Measurements from ENCODE around the gene SCO1. TPM values are rescaled to one million over a fixed set of nuclear protein-coding genes. Genes with fewer than 3 reads are reported as not detected.

Gene SCO1
- total and polyA plus RNA-seq, 2 of the 4 experiments (the other 2 are of a cell fraction): 17.0 to 21.7 TPM

DNA sequence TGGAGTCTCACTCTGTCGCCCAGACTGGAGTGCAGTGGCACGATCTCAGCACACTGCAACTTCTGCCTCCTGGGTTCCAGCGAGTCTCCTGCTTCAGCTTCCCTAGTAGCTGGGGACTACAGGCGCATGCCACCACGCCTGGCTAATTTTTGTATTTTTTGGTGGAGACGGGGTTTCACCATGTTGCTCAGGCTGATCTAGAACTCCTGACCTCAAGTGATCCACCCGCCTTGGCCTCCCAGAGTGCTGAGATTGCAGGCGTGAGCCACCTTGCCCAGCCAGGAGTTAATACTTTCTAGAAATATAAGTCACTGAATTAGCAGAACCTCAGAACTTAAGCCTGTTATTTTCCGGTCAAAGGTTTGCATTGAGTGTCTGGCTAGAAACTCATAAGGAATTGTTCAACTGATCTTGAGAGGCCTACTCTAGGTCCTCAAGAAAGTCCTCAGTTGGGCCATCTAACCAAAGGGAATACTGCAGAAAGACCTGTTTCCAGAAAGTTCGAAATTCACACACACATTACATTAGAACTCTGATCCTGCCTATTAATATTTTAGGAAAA, 31.1 kb upstream of the SCO1 start:
- dilution Hi-C loops (cut with HindIII; ENCODE audit: low sequenced_read_pairs, unreplicated experiment): no loop called here
- in situ Hi-C loops (cut with MboI; ENCODE audit: low sequenced_read_pairs): loop anchor here (10.0 kb wide), 1 partner anchor 64 kb away; no protein-coding TSS in a partner anchor

More for the DNA sequence above, 31.1 kb upstream of the SCO1 start:
- no peak overlapping the region for H2BK15ac ChIP-seq (ENCODE audit: low read depth, low read length)
- no peaks in the 10 kb centered on the region for H4K20me1 ChIP-seq (ENCODE audit: insufficient read depth, low read length)
- H3K4ac ChIP-seq (ENCODE audit: low read depth, low read length): no peak overlapping the region
- 0 out of 2 replicates have a peak, but pooled peaks cover 3% of the 10 kb centered on the region for H3K9me1 ChIP-seq (ENCODE audit: insufficient read depth, low read length)
- H2BK120ac ChIP-seq (ENCODE audit: low read depth, low read length): no peak overlapping the region
- no peak overlapping the region for H2AK5ac ChIP-seq (ENCODE audit: low read depth, low read length)
- H3K4me2 ChIP-seq (ENCODE audit: low read depth, low read length): no peak overlapping the region
- H4K91ac ChIP-seq (ENCODE audit: insufficient read depth, low read depth, low read length): no peak overlapping the region
- no peak overlapping the region for H2AK9ac ChIP-seq (replicated peaks; ENCODE audit: low read depth, low read length, poor library complexity)
- H3K36me3 ChIP-seq (ENCODE audit: control insufficient read depth, insufficient read depth, low read length): peaks cover 5% of the 10 kb centered on the region
- CTCF ChIA-PET: interaction anchor here (0.5 kb wide), 1 partner anchor 1589 kb away, joined by 4 read pairs; no protein-coding TSS in a partner anchor
- no peak overlapping the region for H4K5ac ChIP-seq (ENCODE audit: low read depth, low read length)
- no peak overlapping the region for H3K18ac ChIP-seq (ENCODE audit: low read depth, low read length)
- no peak overlapping the region for H3K9ac ChIP-seq (ENCODE audit: low read depth, low read length)
- BruUV-seq (replicated peaks): no TSS peak
- no peak overlapping the region for H2BK20ac ChIP-seq (ENCODE audit: low read depth, low read length)
- H3K9me3 ChIP-seq (ENCODE audit: control insufficient read depth, insufficient read depth, low read length): no peaks in the 10 kb centered on the region
- intact Hi-C loops (cut with micrococcal nuclease): loop anchor here (2.0 to 10.0 kb wide), 2 partner anchors 82 to 1266 kb away; partner anchors contain the start of gene ZNF18
- no peak for TF ChIP-seq CHD1 (IDR thresholded peaks at IDR 0.05; ENCODE audit: low read depth, low read length)
- TF ChIP-seq BHLHE40 (IDR thresholded peaks at IDR 0.05; ENCODE audit: low read depth, low read length): no peak
- TF ChIP-seq, protein P1, sequence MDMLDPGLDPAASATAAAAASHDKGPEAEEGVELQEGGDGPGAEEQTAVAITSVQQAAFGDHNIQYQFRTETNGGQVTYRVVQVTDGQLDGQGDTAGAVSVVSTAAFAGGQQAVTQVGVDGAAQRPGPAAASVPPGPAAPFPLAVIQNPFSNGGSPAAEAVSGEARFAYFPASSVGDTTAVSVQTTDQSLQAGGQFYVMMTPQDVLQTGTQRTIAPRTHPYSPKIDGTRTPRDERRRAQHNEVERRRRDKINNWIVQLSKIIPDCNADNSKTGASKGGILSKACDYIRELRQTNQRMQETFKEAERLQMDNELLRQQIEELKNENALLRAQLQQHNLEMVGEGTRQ (IDR thresholded peaks at IDR 0.05; ENCODE audit: low read depth, low read length): no peak
- TF ChIP-seq SMC3 (IDR thresholded peaks at IDR 0.05; ENCODE audit: low read depth, low read length): no peak
- no peak for TF ChIP-seq RFX5 (IDR thresholded peaks at IDR 0.05; ENCODE audit: low read depth, low read length)
- no peak for TF ChIP-seq RCOR1 (IDR thresholded peaks at IDR 0.05; ENCODE audit: insufficient replicate concordance, low read length)
- TF ChIP-seq, protein P2, sequence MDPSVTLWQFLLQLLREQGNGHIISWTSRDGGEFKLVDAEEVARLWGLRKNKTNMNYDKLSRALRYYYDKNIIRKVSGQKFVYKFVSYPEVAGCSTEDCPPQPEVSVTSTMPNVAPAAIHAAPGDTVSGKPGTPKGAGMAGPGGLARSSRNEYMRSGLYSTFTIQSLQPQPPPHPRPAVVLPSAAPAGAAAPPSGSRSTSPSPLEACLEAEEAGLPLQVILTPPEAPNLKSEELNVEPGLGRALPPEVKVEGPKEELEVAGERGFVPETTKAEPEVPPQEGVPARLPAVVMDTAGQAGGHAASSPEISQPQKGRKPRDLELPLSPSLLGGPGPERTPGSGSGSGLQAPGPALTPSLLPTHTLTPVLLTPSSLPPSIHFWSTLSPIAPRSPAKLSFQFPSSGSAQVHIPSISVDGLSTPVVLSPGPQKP (IDR thresholded peaks at IDR 0.05; ENCODE audit: borderline replicate concordance, low read depth, low read length): no peak
- no peak for TF ChIP-seq MXI1 (IDR thresholded peaks at IDR 0.05; ENCODE audit: borderline replicate concordance, low read depth, low read length)
- TF ChIP-seq MAFK (IDR thresholded peaks at IDR 0.05; ENCODE audit: low read depth, low read length): no peak
- no peak for TF ChIP-seq FOS (IDR thresholded peaks at IDR 0.05; ENCODE audit: low read depth, low read length)
- H3K4me1 ChIP-seq (ENCODE audit: control insufficient read depth, insufficient read depth, low read length): no peaks in the 10 kb centered on the region; the same call in 1 of the 2 replicates
- ATAC-seq (ENCODE audit: low read depth) (no peak), DNase-seq (no peak)
- H3K14ac ChIP-seq (replicated peaks; ENCODE audit: low read depth, low read length): no peak overlapping the region
- H3K27ac ChIP-seq (ENCODE audit: insufficient read depth, low read length): no peak overlapping the region
- no peak overlapping the region; a peak in 1 of 4 replicates for H4K8ac ChIP-seq (ENCODE audit: low read depth in 2 of 2, low read length in 2 of 2)
- no peaks in the 10 kb centered on the region; the same call in 1 of the 2 replicates for H3K27me3 ChIP-seq (ENCODE audit: control insufficient read depth, insufficient read depth, low read length)
- H3K23ac ChIP-seq (ENCODE audit: low read depth, low read length): no peak overlapping the region
- H2BK5ac ChIP-seq (ENCODE audit: low read depth, low read length, poor library complexity, severe bottlenecking): no peak overlapping the region
- POLR2A ChIA-PET (ENCODE audit: unreplicated experiment): no interaction called here
- H3K79me1 ChIP-seq (ENCODE audit: low read depth in 1 of 2, low read length in 2 of 2): no peaks in the 10 kb centered on the region
- no peak overlapping the region for H3K56ac ChIP-seq (ENCODE audit: extremely low read depth, insufficient read depth, low read length)
- WGBS, 2 experiments (ENCODE audit: extremely low coverage in 2 of 2, insufficient read length in 1 of 2): no CpG with 5 or more reads among the region's 10 CpGs
- H3K4me3 ChIP-seq (ENCODE audit: insufficient read depth, low read depth, low read length): no peak overlapping the region
- H2AFZ ChIP-seq (replicated peaks; ENCODE audit: low read length, poor library complexity): no peak overlapping the region
